HG03045 (cell line): ENCODE data around the gene S100A7A.
"Not testable (repeated sequence)": the region's sequence is repeated elsewhere in the genome, so short reads cannot be mapped to it uniquely, and the experiment has no call there.

ENCODE experiments used
- ATAC-seq: cut with Tn5 transposase; IDR thresholded peaks from one replicate; pipeline ENCODE4 v1.9.1; 2021; ENCODE audit warnings: mild to moderate bottlenecking, moderate library complexity; ENCODE audit not compliant: unreplicated experiment

S100A7A gene

GRCh38 chr1:153394391-153394790 is 21.9 kb upstream of the S100A7A start:
- ATAC-seq: no peak

- no peak for ATAC-seq
Observed at GRCh38 chr1:153395136-153395685, 21.1 kb upstream of the S100A7A start.

GRCh38 chr1:153395776-153396175 is 20.5 kb upstream of the S100A7A start:
- no peak for ATAC-seq

GRCh38 chr1:153396461-153396860 is 19.9 kb upstream of the S100A7A start:
- ATAC-seq: no peak

- ATAC-seq: no peak
Observed at GRCh38 chr1:153397051-153397923, 19.0 kb upstream of the S100A7A start.

- no peak for ATAC-seq
Observed at GRCh38 chr1:153397924-153398651, 18.2 kb upstream of the S100A7A start.

GRCh38 chr1:153399401-153400055 is 16.8 kb upstream of the S100A7A start:
- ATAC-seq: no peak

- no peak for ATAC-seq
Observed at GRCh38 chr1:153400244-153400643, 16.1 kb upstream of the S100A7A start.

GRCh38 chr1:153401461-153401860 is 14.9 kb upstream of the S100A7A start:
- ATAC-seq: no peak

- ATAC-seq: no peak
Observed at GRCh38 chr1:153402226-153402625, 14.1 kb upstream of the S100A7A start.

GRCh38 chr1:153403421-153404085 is 12.8 kb upstream of the S100A7A start:
- ATAC-seq: no peak

- no peak for ATAC-seq
Observed at GRCh38 chr1:153404086-153404635, 12.2 kb upstream of the S100A7A start.

- ATAC-seq: no peak
Observed at GRCh38 chr1:153404768-153405167, 11.6 kb upstream of the S100A7A start.

GRCh38 chr1:153405825-153406599 is 10.3 kb upstream of the S100A7A start:
- ATAC-seq: not testable (repeated sequence)

- not testable (repeated sequence) for ATAC-seq
Observed at GRCh38 chr1:153407274-153407673, 9.0 kb upstream of the S100A7A start.

GRCh38 chr1:153413961-153414360 is 2.4 kb upstream of the S100A7A start:
- not testable (repeated sequence) for ATAC-seq

- ATAC-seq: no peak
Observed at GRCh38 chr1:153417136-153417888, 992 bp downstream of the S100A7A start.

GRCh38 chr1:153418758-153419435 is 2.6 kb downstream of the S100A7A start:
- ATAC-seq: not testable (repeated sequence)
